ENCODE results near the gene ACSL6.

The ACSL6 gene

DNA sequence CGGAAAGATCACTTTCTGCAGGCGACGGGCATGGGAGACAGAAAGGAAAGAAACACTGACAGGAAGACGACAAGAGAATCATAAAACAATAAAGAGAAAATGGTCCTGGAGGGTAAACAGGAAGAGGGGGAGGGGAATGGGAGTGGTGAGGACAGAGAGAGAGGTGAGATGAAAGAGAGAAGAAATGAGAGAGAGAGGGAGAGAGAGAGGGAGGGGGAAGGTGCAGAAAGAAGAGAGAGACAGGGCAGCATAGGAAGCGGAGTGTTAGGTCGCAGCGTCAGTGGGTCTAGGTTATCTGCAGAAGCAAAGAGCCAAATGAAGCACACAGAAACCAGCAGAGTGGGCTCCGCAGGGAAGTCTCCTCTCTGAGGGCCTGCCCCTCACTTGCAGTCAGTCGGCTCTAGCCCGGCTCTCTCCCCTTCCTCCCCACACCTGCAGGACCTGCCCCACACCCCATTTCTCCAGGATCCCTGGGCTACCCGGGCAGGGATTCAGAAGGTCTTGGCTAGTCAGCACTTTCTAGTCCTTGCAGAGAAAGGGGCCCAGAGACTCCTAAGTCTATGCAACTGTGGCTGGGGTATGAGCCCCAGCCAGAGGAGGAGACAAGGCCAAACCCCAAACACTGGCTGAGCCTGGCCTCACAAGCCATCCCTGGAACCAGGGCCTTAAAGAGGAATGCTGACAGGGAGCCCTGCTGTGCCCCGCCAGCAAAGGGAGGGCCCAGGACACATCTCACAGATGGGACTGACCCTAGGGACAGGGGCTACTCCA, 36.3 kb downstream of the ACSL6 start:
- no peak for DNase-seq

- DNase-seq, result no peak
Measured at GRCh38 chr5:131974622-131974955, 36.9 kb downstream of the ACSL6 start.

- no peak for DNase-seq
Measured at GRCh38 chr5:131974016-131974415, 37.4 kb downstream of the ACSL6 start.

GRCh38 chr5:131973089-131973712, 38.3 kb downstream of the ACSL6 start:
- DNase-seq, result no peak

- DNase-seq, result no peak
Measured at GRCh38 chr5:131968396-131968954, 43.0 kb downstream of the ACSL6 start.

DNA sequence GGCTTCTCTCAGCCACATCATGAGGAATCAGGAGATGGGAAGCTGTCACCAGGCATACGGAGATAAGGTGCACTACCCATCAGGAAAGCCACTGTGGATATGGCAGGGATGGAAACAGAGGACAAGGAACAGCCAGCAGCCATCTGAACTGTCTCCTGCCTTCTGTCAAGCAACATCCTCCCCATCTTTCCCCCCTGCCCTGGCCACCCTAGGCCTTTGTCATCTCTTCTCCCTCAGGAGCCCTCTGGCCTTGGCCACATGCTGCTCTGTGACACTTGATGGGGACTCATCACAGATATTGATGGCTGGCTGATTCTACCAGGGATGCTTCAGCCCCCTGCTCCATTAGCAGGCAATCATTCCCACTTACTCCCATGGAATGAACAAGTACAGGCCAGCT, 44.9 kb downstream of the ACSL6 start:
- no peak for DNase-seq

- DNase-seq, result no peak
Measured at GRCh38 chr5:131965826-131966415, 45.5 kb downstream of the ACSL6 start.

DNA sequence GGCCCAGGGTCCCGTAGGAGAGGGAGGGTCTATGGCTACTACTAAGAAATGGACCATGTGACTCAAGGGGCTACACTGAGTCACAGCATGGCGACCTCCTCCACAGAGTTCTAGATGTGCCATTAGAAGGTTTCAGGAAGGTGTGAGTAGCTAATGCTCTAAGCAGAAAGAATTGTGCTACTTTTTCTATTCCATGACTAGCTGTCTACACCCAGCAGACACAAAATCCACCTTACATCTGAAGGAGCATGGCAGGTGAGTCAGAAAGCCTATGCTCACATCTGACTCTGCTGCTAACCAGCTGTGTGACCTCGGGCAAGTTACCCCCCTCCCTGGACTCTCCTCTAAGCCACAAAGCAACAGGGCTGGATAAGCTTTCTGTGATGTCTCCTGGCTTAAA, 51.6 kb downstream of the ACSL6 start:
- no peak for DNase-seq

DNA sequence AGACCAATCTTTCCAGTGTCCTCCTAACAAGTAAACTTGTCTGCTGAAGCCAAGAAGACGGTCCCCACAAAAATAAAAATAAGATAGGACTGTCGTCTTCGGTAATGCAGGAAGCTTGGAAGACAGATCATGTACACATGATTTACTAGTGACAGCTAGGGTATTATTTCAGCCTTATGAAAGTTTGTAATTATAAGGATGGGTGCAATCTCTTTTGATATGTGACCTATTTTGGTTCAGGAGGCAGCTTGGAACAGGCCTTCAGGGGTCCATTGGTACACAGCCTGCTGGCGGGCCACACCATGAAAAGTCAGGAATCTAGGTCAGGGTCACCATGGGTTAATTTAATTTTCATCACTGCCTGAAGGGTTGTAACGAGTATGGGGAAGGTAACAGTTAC, 52.3 kb downstream of the ACSL6 start:
- no peak for DNase-seq

GRCh38 chr5:131957721-131958441, 53.6 kb downstream of the ACSL6 start:
- no peak for DNase-seq

DNA sequence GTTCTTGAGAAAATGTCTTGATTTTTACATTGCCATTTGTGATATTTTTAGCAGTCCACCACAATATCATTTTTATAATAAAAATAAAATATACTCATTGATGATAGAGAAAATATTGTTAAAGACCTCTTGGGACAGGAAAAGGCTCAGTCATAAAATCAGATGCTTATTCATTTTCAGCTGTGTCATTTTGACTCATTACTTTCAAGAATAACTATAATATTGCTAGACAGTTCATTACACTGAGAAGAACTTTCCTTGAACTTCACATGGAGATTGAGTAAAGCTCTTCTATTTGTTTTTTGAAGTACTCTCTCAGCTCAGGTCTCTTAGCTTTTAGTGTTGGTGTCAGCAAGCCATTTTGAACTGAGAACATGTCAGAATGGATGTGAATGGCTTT, 57.5 kb downstream of the ACSL6 start:
- no peak for DNase-seq

GRCh38 chr5:131952301-131952857, 59.1 kb downstream of the ACSL6 start:
- DNase-seq, result no peak

- no peak for DNase-seq
Measured at GRCh38 chr5:131950706-131951105, 60.8 kb downstream of the ACSL6 start.

DNA sequence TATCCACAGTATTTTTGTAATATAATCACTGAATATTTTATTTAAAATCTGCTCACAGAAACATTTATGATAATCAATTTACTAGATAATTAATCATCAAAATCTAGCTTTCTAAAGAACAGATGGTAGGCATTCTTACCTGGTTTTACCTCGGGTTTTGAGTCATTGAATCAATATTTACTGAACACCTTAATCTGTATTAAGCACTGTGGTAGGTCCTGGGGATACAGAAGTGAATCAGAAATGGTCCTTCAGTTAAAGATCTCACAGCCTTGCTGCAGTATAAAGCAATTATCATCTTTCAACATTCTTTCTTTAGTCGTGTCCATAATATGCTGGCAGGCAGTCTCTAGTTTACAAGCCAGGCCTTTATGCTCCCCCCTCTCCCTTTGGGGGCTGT, 64.0 kb downstream of the ACSL6 start:
- DNase-seq, result no peak

GRCh38 chr5:131945551-131946168, 65.8 kb downstream of the ACSL6 start, which contains the start of gene MEIKIN:
Gene MEIKIN (minus strand): TSS chr5:131945663. CDS start chr5:131945505, 158 bp downstream.
- no peak for DNase-seq

DNA sequence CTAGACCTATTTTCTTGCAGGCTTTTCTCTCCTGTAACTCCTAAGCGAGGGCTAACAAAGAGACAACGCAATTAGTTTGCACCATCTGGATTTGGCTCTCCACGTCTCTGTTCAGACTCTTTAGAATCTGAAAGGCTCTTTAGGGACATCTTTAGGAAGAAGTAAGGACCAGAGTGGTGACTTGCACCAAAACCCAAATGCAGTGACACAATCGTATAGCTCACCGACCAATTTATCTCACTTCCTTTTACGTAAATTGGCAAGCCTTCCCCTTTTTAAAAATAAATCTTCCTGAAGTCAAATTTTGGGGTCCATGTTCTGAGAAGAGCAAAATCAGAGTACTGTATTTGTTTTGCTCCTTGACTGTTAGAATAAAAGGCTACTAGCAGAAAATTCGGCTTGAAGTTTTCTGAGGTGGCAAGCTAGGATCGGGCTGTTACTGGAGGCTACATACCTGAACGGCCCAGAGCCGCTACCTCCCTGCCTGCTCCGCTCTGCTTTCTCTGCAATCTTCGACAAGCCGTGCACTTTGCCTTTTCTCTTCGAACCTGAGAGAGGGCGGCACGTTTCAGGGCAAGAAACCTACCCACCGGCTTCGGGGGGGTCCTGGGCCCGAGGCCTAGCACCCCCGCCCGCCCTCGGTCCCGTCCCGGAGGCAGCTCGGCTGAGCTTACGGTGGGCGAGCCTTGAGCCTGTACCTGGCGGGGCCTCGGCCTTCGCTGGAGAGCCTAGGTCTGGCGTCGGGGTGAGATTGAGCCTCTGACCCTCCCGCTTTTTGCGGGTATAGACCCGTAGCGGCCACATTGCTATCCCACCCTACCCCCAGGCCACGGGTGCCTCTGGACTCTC, 66.5 kb downstream of the ACSL6 start:
- no peak for DNase-seq

- DNase-seq, result no peak
Measured at GRCh38 chr5:131943916-131944315, 67.5 kb downstream of the ACSL6 start.

DNA sequence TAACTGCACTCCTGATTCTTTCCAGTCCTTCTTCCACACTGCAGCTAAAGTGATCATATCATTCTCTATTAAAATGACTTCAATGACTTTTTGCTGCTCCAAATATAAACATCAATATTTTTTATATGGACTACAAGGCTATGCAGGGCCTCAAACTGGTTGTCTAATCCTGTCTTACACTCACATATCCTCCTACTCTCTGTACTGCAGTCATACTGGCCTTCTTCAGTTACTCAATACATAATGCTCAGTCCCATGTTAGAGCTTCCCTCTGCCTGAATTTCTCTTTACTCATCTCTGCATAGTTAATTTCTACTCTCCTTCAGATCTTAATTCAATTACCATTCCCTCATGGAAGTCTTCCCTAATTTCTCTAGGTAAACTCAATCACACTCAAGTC, 69.4 kb downstream of the ACSL6 start:
- no peak for DNase-seq

GRCh38 chr5:131939690-131940345, 71.6 kb downstream of the ACSL6 start:
- DNase-seq, result no peak

DNA sequence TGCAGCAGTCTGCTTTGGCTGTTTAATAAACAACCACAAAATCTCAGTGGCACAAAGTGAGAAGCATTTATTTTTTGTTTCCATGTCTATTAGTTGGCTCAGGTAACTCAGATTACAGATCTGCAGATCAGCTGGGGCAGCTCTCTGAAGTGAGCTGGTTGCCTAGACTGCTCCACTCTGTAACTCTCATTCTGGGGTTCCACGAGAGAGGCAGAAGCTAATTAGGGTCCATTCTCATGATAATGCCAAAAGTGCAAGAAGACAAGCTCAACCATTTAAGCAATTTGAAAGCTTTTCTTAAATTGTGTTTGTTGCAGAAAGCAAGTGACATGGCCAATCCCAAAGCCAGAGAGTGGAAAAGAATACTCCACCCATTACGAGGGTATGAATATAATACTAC, 79.2 kb downstream of the ACSL6 start:
- DNase-seq, result no peak

DNA sequence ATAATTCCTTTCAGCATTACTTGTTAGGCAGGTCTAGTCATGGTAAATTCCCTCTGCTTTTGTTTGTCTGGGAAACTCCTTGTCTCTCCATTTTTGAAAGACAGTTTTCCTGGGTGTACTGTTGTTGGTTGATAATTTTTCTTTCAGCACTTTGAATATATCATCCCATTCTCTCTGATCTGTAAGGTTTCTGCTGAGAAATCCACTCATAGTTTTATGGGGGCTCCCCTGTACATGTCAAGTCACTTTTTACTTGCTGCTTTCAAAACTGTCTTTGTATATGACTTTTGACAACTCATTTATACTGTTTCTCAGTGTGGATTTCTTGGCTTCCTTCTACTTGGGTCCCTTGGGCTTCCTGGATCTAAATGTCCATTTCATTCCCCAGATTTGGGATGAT, 82.5 kb downstream of the ACSL6 start:
- no peak for DNase-seq
